Pericardium fibroblast (primary cell): Measurements from ENCODE around the gene COPG2. TPM values are rescaled to one million over a fixed set of nuclear protein-coding genes. Genes with fewer than 3 reads are reported as not detected.

Source experiments
- total RNA-seq: library from RNA; depleted of rRNA; stranded (reverse); fragments of >200 nt; gene quantifications from 2 replicates; pipeline ENCODE4 v1.2.3, GENCODE V29; 2015

COPG2 gene
- total RNA-seq = 12.1 and 23.3 TPM in 2 replicates

GRCh38 chr7:130668258-130669084 is at the start of gene COPG2:
TSS of gene COPG2 (minus strand) at chr7:130668748. CDS start at chr7:130668668, 80 bp downstream.

GRCh38 chr7:130491841-130492522 is 176.6 kb downstream of the COPG2 start, which contains the start of gene MEST:
TSS of gene MEST (plus strand) at chr7:130492085. CDS start at chr7:130492314, 229 bp downstream.

Other genes starting within 250 kb of the COPG2 start
- 7.2 and 16.8 TPM in 2 replicates for gene CEP41, start 227.7 kb downstream of the COPG2 start, total RNA-seq
- 390 and 450 TPM in 2 replicates for gene MEST, start 176.7 kb downstream of the COPG2 start, total RNA-seq
- gene TSGA13, start 17.8 kb upstream of the COPG2 start, total RNA-seq = not detected in 2 replicates
- gene KLF14, start 65.5 kb upstream of the COPG2 start, total RNA-seq = 0.34 and 0.58 TPM in 2 replicates